Colon (tissue), 2 donors: ENCODE measurements around the gene CDS2.

Experiments
- FAIRE-seq: peaks from 2 replicates; lab custom pipeline; 2012; peaks lifted over from hg19 to GRCh38; lab: Jason Lieb, UNC
- donor health status: control.
- donor health status: control.

CDS2 gene

GRCh38 chr20:5212907-5213487, 86.2 kb downstream of the CDS2 start:
- no peak for FAIRE-seq

- no peak for FAIRE-seq
Measured at GRCh38 chr20:5214826-5215225, 88.0 kb downstream of the CDS2 start.

DNA sequence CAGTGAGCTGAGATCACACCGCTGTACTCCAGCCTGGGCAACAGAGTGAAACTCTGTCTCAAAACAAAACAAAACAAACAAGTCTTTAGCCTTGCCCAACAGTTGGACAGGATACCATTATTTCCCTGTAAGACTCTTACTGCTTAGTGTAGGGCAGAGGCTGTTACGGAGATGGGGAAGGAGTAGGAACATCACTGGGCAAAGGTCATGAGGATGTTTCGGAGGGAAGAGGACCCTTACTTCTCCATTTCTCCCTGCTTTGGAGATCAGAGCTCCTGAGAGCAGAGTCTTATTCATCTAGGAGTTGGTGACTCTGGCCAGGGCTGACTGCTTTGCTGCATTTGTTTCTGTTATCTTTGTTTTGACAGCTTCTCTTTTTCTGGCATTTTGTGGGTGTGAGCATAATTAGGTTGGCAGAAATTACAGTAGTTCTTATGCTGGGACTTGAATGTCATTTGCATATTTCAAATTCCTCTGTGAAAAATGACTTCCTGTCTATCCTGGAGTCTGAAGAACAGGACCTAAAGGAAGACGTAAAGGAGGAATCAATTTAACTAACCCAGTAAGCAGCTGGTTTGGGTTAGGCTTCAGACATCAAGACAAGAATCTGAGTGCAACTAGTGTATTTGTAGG, 89.0 kb downstream of the CDS2 start:
- FAIRE-seq = no peak

DNA sequence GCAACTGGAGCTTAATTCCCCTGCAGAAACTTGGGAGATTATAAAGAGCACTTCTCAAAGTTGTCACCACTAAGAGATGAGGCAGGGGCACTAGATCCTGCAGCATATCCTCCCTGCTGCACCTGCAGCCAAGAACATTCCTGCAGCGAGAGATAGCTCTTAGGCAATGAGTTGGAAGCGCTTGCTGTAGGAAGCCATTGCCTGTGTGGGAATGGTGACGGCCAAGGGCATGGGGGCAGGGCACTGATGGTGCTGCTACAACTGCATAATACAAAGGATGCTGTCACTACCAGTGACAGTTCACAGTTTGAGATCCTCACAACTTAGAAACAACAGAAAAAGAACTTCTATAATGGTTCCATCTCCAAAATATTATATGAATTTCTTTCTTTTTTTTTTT, 89.9 kb downstream of the CDS2 start:
- no peak for FAIRE-seq

- no peak for FAIRE-seq
Measured at GRCh38 chr20:5217616-5218015, 90.8 kb downstream of the CDS2 start.

GRCh38 chr20:5220321-5221060, 93.7 kb downstream of the CDS2 start:
- no peak for FAIRE-seq

GRCh38 chr20:5221061-5221430, 94.2 kb downstream of the CDS2 start:
- no peak for FAIRE-seq

GRCh38 chr20:5222919-5223634, 96.3 kb downstream of the CDS2 start:
- FAIRE-seq = no peak

- FAIRE-seq = no peak
Measured at GRCh38 chr20:5230544-5230943, 103.7 kb downstream of the CDS2 start.

DNA sequence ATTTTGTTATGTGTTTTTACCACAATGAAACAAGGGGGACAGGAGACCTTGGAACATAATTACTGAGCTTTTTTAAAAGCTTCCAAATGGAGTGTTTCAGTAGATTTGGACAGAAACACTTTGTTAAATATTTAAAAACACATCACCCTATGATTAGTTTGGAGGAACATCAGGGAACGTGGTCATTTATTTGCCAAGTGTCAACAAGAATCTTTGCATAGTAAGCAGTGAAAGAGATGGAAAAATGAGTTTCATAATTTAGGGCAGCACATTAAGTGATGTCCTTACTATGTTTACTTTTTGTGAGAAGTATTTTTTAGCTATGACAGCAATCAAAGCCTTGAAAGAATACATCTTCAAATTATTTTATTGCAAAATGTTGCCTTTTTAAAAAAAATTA, 107.3 kb downstream of the CDS2 start:
- no peak for FAIRE-seq

- FAIRE-seq = no peak
Measured at GRCh38 chr20:5234978-5235377, 108.2 kb downstream of the CDS2 start.
